T1000 (cell line): ENCODE measurements around the gene KSR2.

Experiments
- DNase-seq: peaks from one replicate; lab custom pipeline; 2025; ENCODE audit warnings: mixed read lengths; lab: John Stamatoyannopoulos, UW

Gene KSR2

DNA sequence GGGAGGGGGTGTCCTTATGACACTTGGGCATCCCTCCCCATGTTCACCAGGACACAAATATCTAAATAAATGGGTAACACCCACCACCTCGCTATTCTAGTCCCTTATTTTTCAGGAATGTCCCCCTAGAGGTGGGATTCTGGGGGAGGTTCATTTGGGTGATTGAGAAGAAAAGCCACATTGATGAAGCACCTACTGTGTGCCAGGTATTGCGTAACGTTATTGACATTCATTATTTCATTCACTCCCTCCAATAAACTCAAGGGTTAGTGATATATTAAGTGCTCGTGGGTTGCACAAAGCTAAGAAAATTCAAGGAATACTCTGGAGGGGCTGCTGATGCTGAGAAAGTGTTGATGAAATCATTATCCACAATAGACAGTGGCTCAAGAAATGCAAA lies 514.8 kb downstream of the KSR2 start:
- no peak for DNase-seq

DNA sequence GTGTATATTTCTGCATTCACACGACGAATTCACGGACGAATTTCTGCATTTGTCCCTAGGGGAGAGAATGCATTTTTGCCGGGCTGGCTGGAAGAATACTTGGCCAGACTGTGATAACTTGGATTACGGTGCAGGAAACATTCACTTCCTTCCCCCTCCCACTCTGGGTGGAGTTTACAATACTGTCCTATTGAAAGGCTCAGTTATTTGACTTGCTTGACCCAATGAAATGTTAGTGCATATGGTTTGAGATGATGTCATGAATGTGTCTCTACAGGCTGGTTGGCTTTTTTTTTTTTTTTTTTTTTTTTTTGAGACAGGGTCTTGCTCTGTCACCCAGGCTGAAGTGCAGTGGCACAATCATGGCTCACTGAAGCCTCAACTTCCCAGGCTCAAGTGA lies 516.7 kb downstream of the KSR2 start:
- no peak for DNase-seq

GRCh38 chr12:117450209-117450608 lies 518.6 kb downstream of the KSR2 start:
- DNase-seq: no peak

DNA sequence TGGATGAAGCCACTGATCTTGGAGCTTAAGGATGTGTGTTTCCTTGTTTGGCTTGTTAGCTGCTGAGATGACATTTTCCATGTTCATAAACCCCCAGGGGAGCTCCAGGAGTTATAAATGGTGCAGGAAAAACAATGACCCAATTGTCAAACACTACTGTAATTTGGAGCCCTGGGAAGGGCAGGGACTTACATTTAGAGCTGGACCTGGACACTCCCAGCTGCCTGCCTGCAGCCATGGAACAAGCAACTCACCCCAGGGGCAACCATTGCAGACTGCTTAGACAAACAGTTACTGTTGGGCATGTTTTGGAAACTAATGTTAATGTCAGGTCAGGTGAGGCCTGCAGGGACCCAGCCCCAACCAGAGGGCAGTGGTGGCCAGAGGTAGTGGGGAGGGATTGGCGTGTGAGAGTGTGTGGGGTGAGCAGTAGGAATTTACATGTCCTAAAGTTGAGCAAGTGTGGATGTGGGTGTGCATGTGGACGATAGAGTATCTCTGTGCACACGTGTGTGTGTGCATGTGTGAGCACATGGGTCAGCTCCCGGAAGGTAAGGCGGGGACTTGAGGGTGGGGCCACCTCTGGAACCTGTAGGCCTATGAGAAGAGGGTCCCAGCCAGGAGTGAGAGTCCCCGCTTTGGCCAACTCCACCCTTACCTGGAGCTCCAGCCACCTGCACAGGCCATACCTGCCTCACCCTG lies 521.0 kb downstream of the KSR2 start:
- DNase-seq: no peak

DNA sequence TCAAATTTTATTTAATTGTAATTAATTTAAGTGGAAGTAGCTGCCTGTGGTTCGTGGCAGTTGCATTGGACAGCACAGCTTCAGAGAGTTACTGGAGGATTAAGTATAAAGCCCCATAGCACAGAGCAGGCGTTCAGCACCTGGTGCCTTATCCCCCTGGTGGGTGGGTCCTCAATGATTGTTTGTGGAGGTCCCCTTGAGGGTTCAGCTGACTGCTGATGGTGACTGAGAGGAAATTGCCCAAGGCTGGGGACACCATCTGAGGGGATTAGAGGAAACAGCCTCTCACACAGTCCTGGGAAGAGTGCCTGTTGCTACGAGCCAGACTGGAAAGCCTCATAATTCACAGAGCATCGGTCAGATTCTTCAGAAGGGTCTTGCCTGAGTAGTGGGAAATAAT lies 524.0 kb downstream of the KSR2 start:
- DNase-seq: no peak

GRCh38 chr12:117441751-117442150 lies 527.0 kb downstream of the KSR2 start:
- DNase-seq: peak; percentile 29

DNA sequence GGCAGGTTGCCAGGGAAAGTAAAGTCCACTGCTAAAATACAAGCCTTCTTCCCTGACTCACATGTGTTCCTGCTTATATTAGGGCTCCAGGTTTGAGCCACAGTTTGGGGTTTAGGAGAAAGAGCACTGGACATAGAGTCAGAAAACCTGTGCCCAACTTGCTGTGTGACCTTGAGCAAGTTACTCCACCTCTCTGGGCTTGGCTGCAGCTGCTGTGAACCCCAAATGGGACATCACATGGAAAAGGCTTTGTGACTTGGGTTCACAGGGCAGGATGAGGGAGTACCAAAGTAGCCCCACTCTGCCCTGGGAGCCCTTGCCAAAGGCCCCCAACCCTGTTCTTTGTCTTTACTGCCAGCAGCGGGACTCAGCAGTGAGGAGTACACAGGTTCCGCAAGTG lies 528.4 kb downstream of the KSR2 start:
- no peak for DNase-seq

- no peak for DNase-seq
These were observed 529.2 kb downstream of the KSR2 start for GRCh38 chr12:117439531-117440001.

DNA sequence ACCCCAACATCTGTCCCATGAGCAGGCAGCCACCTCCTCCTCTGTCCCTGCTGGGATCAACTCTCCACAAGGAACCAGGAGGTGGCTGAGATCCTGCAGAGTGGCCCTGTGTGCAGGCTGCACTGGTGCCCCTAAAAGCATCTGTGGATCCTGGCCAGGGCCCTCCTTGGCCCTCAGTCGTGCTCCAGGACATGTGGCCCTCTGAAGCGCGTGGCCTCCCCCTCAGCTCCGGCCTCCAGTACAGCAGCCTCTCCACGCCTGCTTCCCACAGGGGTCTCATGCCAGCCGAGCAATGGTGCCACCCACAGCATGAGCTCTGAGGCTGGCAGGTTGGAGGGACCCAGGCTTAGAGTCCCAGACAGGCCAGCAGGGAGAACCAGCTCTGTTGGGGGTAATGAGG lies 530.0 kb downstream of the KSR2 start:
- no peak for DNase-seq

DNA sequence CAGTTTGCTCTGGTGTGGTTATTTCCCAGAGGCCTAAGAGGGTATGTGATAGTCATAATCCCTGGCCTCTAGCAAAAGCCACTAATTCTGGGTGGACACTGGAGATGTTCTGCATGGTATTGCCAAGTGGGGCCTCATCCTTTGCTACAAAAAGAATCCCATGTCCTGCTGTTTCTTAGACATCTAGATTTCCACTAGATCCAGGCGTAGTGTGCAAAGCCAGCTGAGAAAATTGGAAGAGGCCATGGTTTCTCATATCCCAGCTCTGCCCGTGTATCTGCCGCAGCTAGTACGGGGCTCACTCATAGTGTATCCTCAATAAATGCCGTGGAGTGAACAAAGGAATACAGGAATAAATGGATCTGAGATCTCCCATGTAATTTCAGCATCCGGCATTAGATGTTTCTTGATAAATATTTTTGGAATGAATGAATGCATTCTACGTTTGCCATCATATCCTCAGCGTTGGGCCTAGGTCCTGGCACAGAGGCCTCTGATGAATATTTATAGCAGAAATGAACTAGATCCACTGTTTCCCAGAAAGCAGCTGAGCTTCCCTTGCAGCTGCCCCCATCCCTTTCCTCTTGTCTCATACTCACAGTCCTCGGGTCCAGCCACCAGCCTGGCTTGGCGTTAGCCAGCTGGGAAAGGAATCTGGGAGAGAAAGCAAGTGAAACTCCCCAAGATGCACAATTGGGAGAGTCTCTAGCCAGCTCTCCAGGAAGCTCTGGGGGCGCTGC lies 531.1 kb downstream of the KSR2 start:
- DNase-seq: no peak

DNA sequence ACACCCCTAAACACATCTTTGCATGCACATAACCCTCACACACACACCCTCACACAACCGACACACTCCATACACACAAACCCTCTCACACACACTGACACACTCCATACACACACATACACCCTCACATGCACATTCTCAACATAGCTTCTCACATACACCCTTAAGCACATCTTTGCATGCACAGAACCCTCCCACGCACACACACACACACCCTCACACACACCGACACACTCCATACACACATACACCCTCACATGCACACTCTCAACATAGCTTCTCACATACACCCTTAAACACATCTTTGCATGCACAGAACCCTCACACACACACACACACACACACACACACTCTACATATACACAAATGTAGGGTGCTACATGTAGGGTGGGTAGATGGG lies 534.9 kb downstream of the KSR2 start:
- DNase-seq: no peak

- no peak for DNase-seq
These were observed 538.5 kb downstream of the KSR2 start for GRCh38 chr12:117430246-117430645.

DNA sequence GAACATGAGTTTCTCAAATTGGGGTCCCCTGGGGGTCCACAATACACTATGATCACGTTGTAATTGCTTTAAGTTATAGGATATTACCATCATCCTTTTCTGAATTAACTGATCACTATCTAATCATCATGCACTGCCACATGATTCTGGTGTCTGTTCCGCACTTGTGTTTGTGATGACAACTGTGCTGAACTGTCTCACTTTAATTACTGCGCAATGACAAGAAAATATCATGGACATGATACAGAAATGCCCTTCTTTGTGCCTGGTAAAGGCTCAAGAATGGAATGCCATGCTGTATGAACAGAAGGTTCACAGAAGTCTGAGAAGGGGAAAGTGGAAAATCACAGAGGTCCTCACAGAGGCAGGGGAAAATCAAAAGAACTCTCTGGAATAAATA lies 541.6 kb downstream of the KSR2 start:
- no peak for DNase-seq

- DNase-seq: no peak
These were observed 546.8 kb downstream of the KSR2 start for GRCh38 chr12:117421987-117422386.

DNA sequence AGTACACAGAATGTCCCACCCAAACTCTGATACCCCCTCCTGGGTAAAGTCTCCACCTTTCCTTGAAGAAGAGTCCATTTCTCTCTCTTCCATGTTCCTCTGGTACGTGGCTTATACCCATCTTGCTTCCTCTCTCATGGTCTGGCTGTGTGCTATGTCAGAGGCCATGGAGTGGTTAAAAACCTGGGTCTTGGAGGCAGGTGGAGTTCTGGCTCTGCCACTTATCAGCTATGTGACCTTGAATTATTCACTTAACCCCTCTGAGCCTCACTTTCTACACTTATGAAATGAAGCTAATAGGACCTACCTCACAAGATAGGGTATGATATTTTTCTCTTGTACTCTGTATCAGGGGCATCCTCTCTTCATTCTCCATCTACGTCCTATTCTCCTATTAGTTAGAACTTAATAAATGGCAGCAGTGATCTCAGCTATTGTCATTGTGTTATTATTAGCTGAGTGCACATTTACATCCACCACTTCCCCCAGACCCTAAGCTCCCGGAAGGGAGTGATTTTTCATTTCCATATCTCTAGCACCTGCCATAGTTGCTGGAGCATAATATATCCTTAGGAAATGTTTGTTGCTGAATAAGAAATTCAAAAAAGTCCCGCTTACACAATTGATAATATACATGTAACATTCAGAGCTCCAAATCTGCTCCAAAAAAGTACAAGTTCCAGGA lies 547.6 kb downstream of the KSR2 start:
- DNase-seq: no peak

DNA sequence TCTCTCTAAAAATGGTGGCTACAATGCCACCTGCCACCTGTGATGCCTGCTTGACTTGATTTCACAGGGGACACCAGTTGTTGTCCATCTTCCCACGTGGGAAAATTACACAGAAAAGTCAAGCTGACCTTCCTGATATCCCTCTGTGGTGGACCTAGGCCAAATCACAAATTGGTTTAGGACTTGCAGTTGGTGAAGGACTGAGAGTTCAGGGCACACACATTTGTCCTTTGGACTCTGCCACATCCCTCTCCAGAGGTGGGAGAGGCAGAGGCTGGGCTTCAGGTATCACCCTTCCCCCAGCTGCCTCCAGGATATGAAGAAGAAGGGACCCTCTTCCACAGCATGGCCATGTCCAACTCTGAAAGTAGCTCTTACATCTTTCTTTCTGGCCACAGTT lies 551.8 kb downstream of the KSR2 start:
- DNase-seq: no peak

DNA sequence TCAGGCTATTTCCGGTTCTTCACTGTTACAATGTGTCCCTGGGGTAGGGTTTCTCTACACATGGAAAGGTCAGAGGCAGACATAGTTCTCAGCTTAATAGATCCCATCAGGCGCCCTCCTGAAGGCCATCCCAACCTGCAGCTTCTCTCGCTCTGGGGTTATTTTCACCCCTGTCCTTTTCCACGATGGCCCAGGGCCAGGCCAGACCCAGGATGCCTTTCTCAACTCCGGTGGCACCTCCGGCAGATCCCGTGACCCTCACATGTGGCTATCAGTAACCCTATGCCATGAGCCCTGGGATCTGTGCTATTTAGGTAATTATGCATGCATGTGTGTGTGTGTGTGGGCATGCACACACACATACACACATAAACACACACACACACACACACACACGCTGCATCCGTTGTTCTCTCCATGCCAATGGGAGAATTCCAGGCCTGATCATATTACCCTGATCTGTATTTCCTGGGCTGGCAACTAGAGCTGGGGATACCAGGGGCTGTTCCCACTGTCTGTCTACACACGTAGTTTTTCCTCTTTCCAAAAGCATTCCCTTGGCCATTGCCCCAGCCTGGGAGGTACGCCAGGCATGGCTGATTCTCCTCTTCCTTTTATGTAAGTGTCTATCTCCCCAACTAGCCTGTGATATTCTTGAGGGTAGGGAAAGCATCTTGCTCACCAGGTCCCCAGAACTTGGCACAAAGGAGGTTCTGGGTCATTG lies 556.2 kb downstream of the KSR2 start:
- no peak for DNase-seq

GRCh38 chr12:117409286-117409685 lies 559.5 kb downstream of the KSR2 start:
- no peak for DNase-seq

DNA sequence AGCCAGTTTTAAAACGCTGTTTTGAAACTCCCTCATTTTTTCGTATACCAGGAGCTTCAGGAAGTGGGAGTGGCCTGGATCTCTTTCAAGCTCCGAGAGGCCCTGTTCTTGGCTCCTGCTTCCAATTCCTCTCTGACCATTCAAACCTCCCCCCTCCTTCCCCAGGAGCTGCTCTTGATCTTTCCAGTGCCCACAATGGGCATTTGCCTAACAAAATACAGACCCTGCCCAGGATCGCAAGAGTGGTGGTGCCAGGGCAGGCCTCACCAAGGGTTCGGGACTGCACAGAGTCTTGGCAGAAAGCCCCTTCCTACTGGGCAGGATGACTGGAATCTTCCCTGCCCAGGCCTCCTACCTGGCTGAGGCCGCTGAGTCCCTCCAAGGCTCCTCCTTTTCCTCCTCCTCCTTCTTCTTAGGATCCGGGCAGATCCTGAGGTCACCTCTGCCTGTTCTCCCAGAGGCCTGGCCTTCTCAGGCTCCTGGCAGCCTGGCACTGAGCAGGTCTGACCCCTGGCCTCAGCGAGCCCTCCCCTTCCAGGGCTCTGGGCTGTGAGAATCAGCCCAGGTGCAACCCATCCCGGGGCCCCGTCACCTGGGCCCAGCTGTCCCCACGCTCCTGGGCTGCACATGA lies 560.5 kb downstream of the KSR2 start:
- no peak for DNase-seq

DNA sequence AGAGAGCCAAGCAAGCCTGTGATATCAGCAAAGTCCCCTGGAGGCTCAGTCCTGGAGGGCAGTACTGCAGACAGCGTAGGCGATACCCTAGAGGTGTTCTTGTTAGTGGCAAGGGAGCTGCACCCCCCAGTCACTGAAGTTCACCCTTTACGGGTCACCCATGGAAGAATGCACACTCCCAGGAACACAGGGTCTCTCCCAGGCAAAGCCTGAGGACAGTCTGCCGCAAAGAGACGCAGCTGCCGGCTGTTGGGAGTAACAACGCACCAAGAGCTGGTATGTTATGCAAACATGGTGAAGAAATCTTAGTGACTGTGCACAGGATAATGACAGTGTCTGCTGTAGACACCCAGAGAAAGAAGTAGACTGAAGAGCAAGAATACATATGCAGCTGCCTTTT lies 563.9 kb downstream of the KSR2 start:
- no peak for DNase-seq

DNA sequence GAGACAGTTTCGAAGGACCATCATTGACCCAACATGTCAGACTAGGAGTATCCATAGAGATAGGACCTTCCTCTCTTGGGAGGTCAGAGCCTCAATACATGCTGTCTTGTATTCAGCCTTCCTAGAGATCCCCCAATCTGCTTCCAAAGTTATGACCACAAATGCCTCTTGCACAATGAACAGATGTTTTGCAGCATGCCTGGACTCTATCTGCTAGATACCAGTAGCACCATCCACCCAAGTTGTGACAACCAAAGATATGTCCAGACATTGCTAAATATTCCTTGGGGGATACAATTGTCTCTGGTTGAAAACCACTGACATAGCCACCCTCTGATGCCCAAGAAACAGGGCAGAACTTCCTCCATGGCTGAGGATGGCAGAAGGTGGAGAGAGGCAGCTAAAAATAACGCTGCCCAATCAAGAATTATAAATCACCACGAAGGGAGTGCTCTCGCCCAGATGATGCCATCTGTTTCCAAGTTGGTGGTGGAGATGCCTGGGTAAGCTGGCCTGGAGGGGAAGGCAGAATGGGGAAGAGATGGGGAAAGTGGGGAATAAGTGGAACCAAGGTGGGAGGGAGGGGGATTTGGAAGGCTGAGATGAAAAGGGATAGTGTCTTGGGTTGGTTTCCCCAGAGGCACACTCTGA lies 564.5 kb downstream of the KSR2 start:
- no peak for DNase-seq
